OCI-LY1 (cell line): ENCODE measurements around the gene SMIM1.

Source experiments
- CTCF ChIP-seq: fragments of 200-600 bp; sonication (generic), shearing (Covaris generic); IDR thresholded peaks from 2 replicates; pipeline ENCODE4 v1.5.1; 2017; ENCODE audit warnings: mild to moderate bottlenecking, antibody characterized with exemption, low read length, moderate library complexity, mixed read lengths
- EZH2 ChIP-seq: fragments of 200-600 bp; sonication (generic), shearing (Covaris generic); IDR thresholded peaks from 2 replicates; pipeline ENCODE4 v1.8.0; 2017; ENCODE audit warnings: borderline replicate concordance, mixed run types, mild to moderate bottlenecking, antibody characterized with exemption, low read length, moderate library complexity, mixed read lengths

- TF ChIP-seq CTCF (no peak), EZH2 (no peak)
Measured at GRCh38 chr1:3750741-3751140, 21.8 kb upstream of the SMIM1 start.
